Measurements from ENCODE around the gene BRMS1L. TPM values are rescaled to one million over a fixed set of nuclear protein-coding genes. Genes with fewer than 3 reads are reported as not detected.

The BRMS1L gene
- polyA plus RNA-seq, 2 of the 4 experiments (the other 2 are of a cell fraction) = 17.0 to 18.1 TPM

DNA sequence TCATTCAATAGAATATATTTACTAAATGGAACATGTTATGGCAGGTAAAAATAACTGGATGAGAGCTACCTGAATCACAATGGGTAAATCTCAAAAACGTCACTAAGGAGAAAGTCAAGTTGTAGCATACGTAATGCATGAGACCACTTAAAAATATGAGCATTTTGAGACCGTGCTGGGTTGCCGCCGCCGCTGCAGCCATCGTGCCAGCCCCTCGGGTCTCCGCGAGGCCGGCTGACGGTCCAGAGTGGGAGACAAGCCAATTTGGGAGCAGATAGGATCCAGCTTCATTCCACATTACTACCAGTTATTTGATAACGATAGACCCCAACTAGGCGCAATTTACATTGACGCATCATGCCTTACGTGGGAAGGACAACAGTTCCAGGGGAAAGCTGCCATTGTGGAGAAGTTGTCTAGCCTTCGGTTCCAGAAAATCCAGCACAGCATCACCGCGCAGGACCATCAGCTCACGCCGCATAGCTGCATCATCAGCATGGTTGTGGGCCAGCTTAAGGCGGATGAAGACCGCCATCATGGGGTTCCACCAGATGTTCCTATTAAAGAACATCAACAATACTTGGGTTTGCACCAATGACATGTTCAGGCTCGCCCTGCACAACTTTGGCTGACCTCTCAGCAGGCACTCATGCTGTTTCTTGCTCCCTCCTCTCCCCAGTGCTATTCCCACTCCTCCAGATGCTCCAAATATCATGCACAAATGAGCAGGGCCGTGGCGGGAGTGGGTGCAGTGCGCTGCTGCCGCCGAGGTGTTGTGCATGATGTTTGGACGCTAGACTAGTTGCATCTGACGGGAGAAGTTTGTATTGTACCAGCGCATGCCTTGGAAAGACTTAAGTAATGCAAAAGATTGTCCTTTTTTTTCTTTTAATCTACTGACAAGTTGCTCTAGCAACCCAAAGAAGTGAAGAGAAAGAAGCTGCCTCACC, 6.3 kb upstream of the BRMS1L start:
- no peak for FAIRE-seq
- TF ChIP-seq, protein P1, sequence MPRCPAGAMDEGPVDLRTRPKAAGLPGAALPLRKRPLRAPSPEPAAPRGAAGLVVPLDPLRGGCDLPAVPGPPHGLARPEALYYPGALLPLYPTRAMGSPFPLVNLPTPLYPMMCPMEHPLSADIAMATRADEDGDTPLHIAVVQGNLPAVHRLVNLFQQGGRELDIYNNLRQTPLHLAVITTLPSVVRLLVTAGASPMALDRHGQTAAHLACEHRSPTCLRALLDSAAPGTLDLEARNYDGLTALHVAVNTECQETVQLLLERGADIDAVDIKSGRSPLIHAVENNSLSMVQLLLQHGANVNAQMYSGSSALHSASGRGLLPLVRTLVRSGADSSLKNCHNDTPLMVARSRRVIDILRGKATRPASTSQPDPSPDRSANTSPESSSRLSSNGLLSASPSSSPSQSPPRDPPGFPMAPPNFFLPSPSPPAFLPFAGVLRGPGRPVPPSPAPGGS (IDR thresholded peaks at IDR 0.05) = no peak
- TF ChIP-seq HDAC2 (IDR thresholded peaks at IDR 0.05) (no peak), ZC3H11A (IDR thresholded peaks at IDR 0.05) (no peak), FOXS1 (CRISPR knock-in tag; IDR thresholded peaks at IDR 0.05) (no peak), ZNF302 (CRISPR knock-in tag; IDR thresholded peaks at IDR 0.05) (no peak), BHLHE40 (IDR thresholded peaks at IDR 0.05; ENCODE audit: low read depth, low read length) (no peak), HOXA7 (CRISPR knock-in tag; IDR thresholded peaks at IDR 0.05) (no peak), TFCP2L1 (CRISPR knock-in tag; IDR thresholded peaks at IDR 0.05) (no peak), SMC3 (IDR thresholded peaks at IDR 0.05) (no peak), CBX2 (IDR thresholded peaks at IDR 0.05; ENCODE audit: borderline replicate concordance, low read depth) (no peak), MYC (IDR thresholded peaks at IDR 0.05; ENCODE audit: borderline replicate concordance, low read length) (no peak), HOXB5 (CRISPR knock-in tag; IDR thresholded peaks at IDR 0.05) (no peak)
- TF ChIP-seq, protein P2, sequence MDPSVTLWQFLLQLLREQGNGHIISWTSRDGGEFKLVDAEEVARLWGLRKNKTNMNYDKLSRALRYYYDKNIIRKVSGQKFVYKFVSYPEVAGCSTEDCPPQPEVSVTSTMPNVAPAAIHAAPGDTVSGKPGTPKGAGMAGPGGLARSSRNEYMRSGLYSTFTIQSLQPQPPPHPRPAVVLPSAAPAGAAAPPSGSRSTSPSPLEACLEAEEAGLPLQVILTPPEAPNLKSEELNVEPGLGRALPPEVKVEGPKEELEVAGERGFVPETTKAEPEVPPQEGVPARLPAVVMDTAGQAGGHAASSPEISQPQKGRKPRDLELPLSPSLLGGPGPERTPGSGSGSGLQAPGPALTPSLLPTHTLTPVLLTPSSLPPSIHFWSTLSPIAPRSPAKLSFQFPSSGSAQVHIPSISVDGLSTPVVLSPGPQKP (IDR thresholded peaks at IDR 0.05; ENCODE audit: low read depth, low read length) = no peak
- TF ChIP-seq, protein P3, sequence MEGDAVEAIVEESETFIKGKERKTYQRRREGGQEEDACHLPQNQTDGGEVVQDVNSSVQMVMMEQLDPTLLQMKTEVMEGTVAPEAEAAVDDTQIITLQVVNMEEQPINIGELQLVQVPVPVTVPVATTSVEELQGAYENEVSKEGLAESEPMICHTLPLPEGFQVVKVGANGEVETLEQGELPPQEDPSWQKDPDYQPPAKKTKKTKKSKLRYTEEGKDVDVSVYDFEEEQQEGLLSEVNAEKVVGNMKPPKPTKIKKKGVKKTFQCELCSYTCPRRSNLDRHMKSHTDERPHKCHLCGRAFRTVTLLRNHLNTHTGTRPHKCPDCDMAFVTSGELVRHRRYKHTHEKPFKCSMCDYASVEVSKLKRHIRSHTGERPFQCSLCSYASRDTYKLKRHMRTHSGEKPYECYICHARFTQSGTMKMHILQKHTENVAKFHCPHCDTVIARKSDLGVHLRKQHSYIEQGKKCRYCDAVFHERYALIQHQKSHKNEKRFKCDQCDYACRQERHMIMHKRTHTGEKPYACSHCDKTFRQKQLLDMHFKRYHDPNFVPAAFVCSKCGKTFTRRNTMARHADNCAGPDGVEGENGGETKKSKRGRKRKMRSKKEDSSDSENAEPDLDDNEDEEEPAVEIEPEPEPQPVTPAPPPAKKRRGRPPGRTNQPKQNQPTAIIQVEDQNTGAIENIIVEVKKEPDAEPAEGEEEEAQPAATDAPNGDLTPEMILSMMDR (IDR thresholded peaks at IDR 0.05) = no peak
- ChIA-PET CTCF (interaction anchor here (0.9 to 3.0 kb wide), 4 partner anchors 10 to 133 kb away, joined by 3 to 8 read pairs (median 3); no protein-coding TSS in a partner anchor), POLR2A (no interaction called here)
- Histone ChIP-seq H3K9me3 (no peaks in the 10 kb centered on the region), H3K27ac (no peak overlapping the region), H3K4me1 (0 out of 3 replicates have a peak, but pooled peaks cover 5% of the 10 kb centered on the region), H3K4me2 (no peak overlapping the region), H3K4me3 (no peak overlapping the region)
- no peak for DNase-seq (ENCODE audit: low read depth in 1 of 2, low spot score in 1 of 2)
- ATAC-seq = no peak
- WGBS (ENCODE audit: missing lambda C conversion rate) = 74% methylated on average over 32 of the region's 32 CpGs

DNA sequence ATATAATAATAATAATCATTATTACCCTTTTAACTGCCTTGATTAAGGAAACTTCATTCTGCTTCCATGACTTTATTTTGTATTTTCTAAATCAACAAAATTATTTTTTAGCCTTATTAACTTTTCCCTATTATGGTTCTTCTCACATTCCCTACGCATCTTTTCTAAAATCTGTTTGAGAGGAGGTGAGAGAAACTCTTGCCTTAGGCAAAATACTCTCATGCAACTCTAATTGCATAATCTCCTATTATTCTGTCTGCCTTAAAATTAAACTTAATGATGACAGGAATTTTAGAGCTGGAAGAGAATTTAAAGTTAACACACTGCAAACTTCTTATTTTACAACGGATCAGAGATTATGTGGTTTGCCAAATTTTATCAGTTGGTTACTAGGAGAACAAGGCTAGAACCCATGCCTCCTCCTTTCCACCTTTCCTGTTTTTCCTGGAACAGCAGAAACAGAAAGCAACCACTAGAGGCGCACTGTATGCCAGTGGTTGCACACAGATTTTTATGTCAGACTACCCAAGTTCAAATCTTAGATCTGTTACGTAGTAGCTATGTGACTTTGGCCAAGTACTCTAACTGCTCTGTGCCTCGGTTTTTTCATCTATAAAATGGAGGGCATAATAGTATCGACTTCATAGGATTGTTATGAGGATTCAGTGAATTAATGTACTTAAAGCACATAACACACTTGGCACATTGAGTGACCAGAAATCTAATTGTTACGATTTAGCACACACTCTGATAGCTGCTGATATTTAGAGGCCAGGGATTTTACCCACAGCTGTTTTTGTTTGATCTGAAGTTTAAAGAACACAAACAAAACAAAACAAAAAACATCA, 4.3 kb upstream of the BRMS1L start:
- no peak for FAIRE-seq
- TF ChIP-seq, protein P3 (IDR thresholded peaks at IDR 0.05) = peak; percentile 66
- TF ChIP-seq RCOR1 (IDR thresholded peaks at IDR 0.05; ENCODE audit: low read depth, low read length) = no peak
- H3K4me3 ChIP-seq = no peak overlapping the region
- ChIA-PET CTCF (interaction anchor here (0.6 to 2.0 kb wide), 14 partner anchors 9 to 1296 kb away, joined by 3 to 11 read pairs (median 4); no protein-coding TSS in a partner anchor), POLR2A (no interaction called here)
- no peaks in the 10 kb centered on the region for H3K9me3 ChIP-seq
- H3K27ac ChIP-seq = no peak overlapping the region
- H3K4me2 ChIP-seq = no peak overlapping the region
- 21% methylated on average over 7 of the region's 7 CpGs for WGBS (ENCODE audit: missing lambda C conversion rate)
- peak; percentile 50 to 58 for DNase-seq (ENCODE audit: low read depth in 1 of 2, low spot score in 1 of 2)
- ATAC-seq = no peak
- H3K4me1 ChIP-seq = 0 out of 3 replicates have a peak, but pooled peaks cover 5% of the 10 kb centered on the region

Data from A549 (cell line).